NCI-H69 (cell line): ENCODE data around the gene IPPK.
"Not testable (repeated sequence)": the region's sequence is repeated elsewhere in the genome, so short reads cannot be mapped to it uniquely, and the experiment has no call there.

Source experiments
- DNase-seq: peaks from one replicate; lab custom pipeline; 2025; lab: John Stamatoyannopoulos, UW

The IPPK gene

DNA sequence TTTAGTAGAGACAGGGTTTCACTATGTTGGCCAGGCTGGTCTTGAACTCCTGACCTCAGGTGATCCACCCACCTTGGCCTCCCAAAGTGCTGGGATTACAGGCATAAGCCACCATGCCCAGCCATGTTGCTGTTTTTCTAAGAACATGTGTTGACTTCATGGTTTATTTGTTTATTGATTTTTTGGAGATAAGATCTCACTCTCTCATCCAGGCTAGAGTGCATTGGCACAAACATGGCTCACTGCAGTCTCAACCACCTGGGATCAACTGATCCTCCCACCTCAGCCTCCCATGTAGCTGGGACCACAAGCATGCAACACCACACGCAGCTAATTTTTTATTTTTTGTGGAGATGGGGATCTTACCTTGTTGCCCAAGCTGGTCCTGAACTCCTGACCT, 74.9 kb downstream of the IPPK start:
- not testable (repeated sequence) for DNase-seq

DNA sequence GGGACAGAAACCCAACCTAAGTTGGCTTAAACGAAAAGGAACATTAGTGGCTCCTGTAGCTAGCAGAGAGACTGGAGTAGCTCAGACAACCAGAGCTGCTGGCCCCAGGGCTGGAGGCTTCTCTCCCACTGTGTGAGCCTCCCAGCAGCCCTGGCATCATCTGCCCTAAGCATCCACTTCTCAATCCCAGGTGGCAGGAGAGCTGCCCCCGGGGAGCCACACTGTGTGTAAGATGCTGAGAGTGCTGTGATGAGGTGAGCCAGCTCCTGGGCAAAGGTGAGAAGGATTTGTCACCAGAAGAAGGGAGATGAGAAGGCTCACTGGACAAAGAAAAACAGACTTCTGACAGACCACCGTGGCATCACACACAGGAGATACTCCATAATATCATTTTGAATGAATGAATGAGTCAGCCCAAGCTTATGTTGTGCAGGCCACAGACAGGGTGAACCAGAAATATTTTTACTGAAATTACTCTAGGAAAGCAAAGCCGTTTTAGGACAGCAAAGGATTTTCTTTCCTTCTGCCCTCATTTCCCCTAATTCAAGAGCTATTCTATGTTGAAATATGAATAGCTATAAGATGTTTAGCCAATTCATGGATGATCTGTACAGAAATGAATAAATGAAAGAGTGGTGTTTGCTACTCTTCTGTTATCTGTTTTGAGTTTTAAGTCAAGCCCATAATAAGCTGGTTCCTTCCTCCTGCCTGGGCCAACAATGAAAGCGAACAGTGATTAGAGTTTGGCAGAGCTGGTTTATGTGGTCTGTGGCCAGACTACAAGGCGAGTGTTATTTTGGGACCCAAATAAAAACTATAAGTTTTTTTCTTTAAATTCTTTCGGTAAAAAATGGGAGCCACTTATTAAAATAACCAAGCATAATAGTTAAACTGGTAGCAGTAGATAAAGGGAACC, 76.7 kb downstream of the IPPK start:
- DNase-seq: peak; percentile 21

DNA sequence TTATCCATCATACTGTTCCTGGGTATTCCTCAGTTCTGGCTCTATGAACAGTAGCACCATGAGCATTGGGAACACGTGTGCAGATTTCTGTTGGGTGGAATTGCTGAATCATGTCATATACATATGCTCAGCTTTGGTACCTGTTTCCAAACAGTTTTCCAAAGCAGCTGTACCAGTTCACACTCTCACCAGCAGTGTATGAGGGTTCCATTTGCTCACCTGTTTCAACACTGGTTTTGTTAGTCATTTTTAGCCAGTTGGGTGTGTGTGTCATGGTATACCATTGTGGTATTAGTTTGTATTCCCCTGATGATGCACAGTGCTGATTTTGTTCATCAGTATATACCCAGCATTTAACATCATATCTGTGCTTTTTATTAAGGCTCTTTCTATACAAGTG, 77.4 kb downstream of the IPPK start:
- no peak for DNase-seq

DNA sequence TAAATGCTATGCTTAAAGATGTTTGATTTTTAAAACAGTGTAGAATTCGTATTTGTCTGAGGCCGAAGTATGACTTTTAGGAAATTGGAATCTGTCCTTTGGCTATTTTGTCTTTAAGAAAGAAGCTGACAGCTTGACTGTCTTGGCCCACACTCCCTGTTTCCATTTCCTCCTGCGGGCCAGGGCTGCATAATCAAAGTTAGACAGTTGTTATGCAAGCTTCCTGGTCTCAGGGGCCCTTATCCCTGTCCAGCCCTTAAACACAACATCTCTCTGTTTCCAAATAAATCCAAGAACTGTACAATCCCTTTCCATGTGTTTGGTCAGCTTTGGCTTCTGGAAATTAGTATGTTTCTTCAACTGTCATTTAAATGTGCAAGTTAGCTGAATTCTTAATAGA, 79.6 kb downstream of the IPPK start:
- no peak for DNase-seq

DNA sequence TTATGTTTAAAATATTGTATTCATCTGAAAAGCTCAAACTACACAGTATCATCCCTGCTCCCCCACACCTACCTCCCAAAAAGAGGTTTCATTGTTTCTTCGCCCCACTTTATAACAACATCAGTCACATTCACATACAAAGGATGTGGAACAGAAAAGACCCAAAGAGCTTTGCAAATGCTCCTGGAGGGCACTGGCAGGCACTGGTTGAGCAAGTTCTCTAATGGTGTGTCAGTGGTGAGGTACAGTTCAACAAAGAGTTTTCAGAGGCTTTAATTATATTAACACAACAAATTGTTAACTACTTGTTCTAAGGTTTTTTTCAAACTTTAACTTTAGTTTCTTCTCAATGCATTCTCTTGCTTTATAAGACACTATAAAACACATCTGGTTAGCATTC, 80.0 kb downstream of the IPPK start:
- DNase-seq: no peak

DNA sequence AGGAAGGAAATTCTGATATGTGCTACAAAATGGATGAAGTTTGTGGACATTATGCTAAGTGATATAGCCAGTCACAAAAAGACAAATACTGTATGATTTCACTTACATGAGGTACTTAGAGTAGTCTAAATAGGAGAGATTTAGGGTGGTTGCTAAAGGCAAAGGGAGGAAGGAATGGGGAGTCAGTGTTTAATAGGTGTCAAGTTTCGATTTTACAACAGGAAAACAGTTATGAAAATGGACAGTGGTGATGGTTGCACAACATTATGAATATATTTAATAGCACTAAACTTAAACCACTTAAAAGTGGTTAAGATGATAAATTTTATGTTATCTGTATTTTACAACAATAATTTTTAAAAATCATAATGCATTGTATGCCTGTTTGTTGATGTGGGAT, 93.8 kb downstream of the IPPK start:
- DNase-seq: peak; percentile 50

DNA sequence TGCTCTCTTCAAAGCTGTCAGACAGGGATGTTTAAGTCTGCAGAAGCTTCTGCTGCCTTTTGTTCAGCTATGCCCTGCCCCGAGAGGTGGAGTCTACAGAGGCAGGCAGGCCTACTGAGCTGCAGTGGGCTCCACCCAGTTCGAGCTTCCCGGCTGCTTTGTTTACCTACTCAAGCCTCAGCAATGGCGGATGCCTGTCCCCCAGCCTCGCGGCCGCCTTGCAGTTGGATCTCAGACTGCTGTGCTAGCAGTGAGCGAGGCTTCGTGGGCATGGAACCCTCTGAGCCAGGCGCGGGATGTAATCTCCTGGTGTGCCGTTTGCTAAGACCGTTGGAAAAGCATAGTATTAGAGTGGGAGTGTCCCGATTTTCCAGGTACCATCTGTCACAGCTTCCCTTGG, 96.3 kb downstream of the IPPK start:
- DNase-seq: not testable (repeated sequence)

DNA sequence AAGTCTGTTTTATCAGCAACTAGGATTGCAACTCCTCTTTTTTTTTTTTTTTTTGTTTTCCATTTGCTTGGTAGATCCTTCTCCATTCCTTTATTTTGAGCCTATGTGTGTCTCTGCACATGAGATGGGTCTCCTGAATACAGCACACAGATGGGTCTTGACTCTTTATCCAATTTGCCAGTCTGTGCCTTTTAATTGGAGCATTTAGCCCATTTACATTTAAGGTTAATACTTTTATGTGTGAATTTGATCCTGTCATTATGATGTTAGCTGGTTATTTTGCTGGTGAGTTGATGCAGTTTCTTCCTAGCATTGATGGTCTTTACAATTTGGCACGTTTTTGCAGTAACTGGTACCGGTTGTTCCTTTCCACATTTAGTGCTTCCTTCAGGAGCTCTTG, 98.1 kb downstream of the IPPK start:
- DNase-seq: not testable (repeated sequence)

DNA sequence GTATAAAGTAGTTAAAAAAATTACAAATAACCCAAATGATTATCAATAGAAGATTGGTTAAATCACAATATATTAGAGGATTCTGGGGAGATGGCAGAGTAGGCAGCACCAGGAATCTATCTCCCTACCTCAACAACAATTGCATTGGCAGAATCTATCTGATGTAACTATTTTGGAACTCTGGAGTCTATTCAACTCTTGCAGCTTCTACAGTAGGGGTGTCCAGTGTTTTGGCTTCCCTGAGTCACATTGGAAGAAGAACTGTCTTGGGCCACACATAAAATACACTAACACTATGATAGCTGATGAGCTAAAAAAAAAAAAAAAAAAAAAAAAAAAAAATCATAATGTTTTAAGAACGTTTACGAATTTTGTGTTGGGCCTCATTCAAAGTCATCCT, 104.9 kb downstream of the IPPK start:
- no peak for DNase-seq

DNA sequence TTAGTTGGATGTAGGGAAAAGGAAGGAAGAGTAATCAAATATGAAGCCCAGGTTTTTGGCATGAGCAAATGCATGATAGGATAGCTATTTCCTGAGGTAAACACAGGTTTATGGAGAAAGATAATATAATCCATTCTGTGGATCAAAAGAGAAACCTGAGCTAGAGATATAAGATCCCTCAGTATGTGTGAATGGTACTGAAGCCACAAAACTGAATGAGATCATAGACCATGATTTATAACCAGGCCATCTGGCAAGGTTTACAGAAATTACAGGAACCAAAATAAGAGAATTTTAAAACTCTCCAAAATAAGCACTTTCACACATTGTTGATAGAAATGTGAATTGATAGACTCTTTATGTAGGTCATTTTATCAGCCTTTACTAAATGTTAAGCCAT, 105.4 kb downstream of the IPPK start:
- DNase-seq: peak; percentile 78
